ENCODE results near the gene KRTAP10-1. TPM values are rescaled to one million over a fixed set of nuclear protein-coding genes. Genes with fewer than 3 reads are reported as not detected.
A peak's percentile ranks its signal among the peaks of the same experiment; 100 is the strongest.

The KRTAP10-1 gene
- total and polyA plus RNA-seq, 2 of the 8 experiments (the other 6 are each of a cell fraction or from before 2014, with no cell fraction given): 0.08 TPM; not detected in 1

GRCh38 chr21:44520326-44521300 is 19.4 kb downstream of the KRTAP10-1 start:
- Histone ChIP-seq H3K9ac (replicated peaks in 1 of 4; ENCODE audit: extremely low read depth in 1 of 4, low read depth in 3 of 4, low read length in 3 of 4) (no peak overlapping the region), H3K9me3 (ENCODE audit: insufficient read depth in 2 of 2, low read depth in 1 of 2, low read length in 1 of 2) (peaks cover 0 to 15% of the 10 kb centered on the region in 2 experiments; a peak in 3 of 4 replicates), H2BK120ac (replicated peaks; ENCODE audit: low read depth, low read length) (no peak overlapping the region), H2BK20ac (ENCODE audit: low read length) (no peak overlapping the region), H4K91ac (replicated peaks; ENCODE audit: insufficient read length, low read length) (no peak overlapping the region), H3K4ac (replicated peaks; ENCODE audit: insufficient read length, low read depth, low read length) (no peak overlapping the region), H3K23me2 (ENCODE audit: low read depth, low read length) (peaks cover 14% of the 10 kb centered on the region), H3K4me3 (ENCODE audit: extremely low read depth in 1 of 4, insufficient read depth in 2 of 4, low read depth in 3 of 4, low read length in 4 of 4) (no peak overlapping the region), H2BK12ac (ENCODE audit: low read depth, low read length) (no peak overlapping the region), H3K36me3 (ENCODE audit: control insufficient read depth in 2 of 4, insufficient read depth in 4 of 4, low read length in 3 of 4) (no peaks in the 10 kb centered on the region), H3K79me1 (ENCODE audit: low read depth, low read length) (peaks cover 3% of the 10 kb centered on the region; the same call in 1 of the 2 replicates), H2BK15ac (ENCODE audit: low read length) (no peak overlapping the region), H3K4me1 (replicated peaks in 1 of 4; ENCODE audit: control insufficient read depth in 3 of 4, insufficient read depth in 4 of 4, low read length in 3 of 4) (peaks cover 0 to 3% (median 0%) of the 10 kb centered on the region in 4 experiments; a peak in 1 of 7 replicates), H3K14ac (ENCODE audit: insufficient read length) (no peak overlapping the region), H2BK5ac (ENCODE audit: low read depth, low read length) (no peak overlapping the region), H3K56ac (replicated peaks; ENCODE audit: insufficient read length, low read depth, low read length) (no peak overlapping the region), H3K18ac (ENCODE audit: extremely low read depth, low read length) (no peak overlapping the region), H2AFZ (ENCODE audit: low read length) (no peak overlapping the region), H4K20me1 (replicated peaks in 1 of 2; ENCODE audit: control insufficient read depth in 1 of 2, insufficient read depth in 2 of 2, low read length in 2 of 2) (no peaks in the 10 kb centered on the region), H3K79me2 (ENCODE audit: control insufficient read depth in 1 of 2, insufficient read depth in 2 of 2, low read length in 2 of 2) (no peaks in the 10 kb centered on the region), H2AK5ac (ENCODE audit: low read depth, low read length) (no peak overlapping the region), H3K27me3 (replicated peaks in 1 of 4; ENCODE audit: control insufficient read depth in 3 of 4, extremely low read depth in 1 of 4, insufficient read depth in 3 of 4, low read length in 3 of 4) (peaks cover 0 to 3% (median 0%) of the 10 kb centered on the region in 4 experiments; a peak in 1 of 7 replicates), H3K27ac (ENCODE audit: low read depth, low read length) (no peak overlapping the region), H4K5ac (ENCODE audit: insufficient read length, low read depth, low read length) (no peak overlapping the region), H4K8ac (ENCODE audit: extremely low read depth, insufficient read depth, low read length) (no peak overlapping the region; the same call in 1 of the 2 replicates), H3K4me2 (ENCODE audit: insufficient read depth in 1 of 2, low read depth in 2 of 2, low read length in 2 of 2) (no peak overlapping the region), H3K23ac (ENCODE audit: insufficient read length) (no peak overlapping the region)
- 0 out of 2 replicates have a peak, but pooled peaks have one; percentile 7 for TF ChIP-seq POLR2AphosphoS5 (IDR thresholded peaks at IDR 0.05; ENCODE audit: low read depth, low read length)
- TF ChIP-seq SP2 (IDR thresholded peaks at IDR 0.05; ENCODE audit: low read length): no peak
- 0 out of 2 replicates have a peak, but pooled peaks have one; percentile 6 for TF ChIP-seq MAX (IDR thresholded peaks at IDR 0.05)
- TF ChIP-seq TEAD4 (IDR thresholded peaks at IDR 0.05; ENCODE audit: low read depth, low read length): no peak
- WGBS, 2 experiments (ENCODE audit: extremely low coverage in 1 of 2, insufficient coverage in 1 of 2, insufficient read length in 1 of 2, insufficient replicate concordance in 2 of 2, low coverage in 1 of 2, low lambda C conversion rate in 2 of 2, missing lambda C conversion rate in 1 of 2): 86% methylated on average over 28 of the region's 31 CpGs; no CpG with 5 or more reads in 1 of the 2 experiments
- ChIA-PET POLR2A (ENCODE audit: partially characterized antibody) (interaction anchor here (1.1 to 1.6 kb wide), 6 partner anchors 10 to 192 kb away, joined by 3 to 7 read pairs (median 4); no protein-coding TSS in a partner anchor), CTCF (ENCODE audit: partially characterized antibody) (interaction anchor here (0.7 to 2.3 kb wide), 9 partner anchors 10 to 273 kb away, joined by 3 to 17 read pairs (median 3); no protein-coding TSS in a partner anchor)
- DNase-seq (ENCODE audit: low read depth in 1 of 2, low spot score in 2 of 2) (no peak), FAIRE-seq (no peak)

Data from H1 (cell line).